Measurements from ENCODE around the gene RBM6.

The RBM6 gene

DNA sequence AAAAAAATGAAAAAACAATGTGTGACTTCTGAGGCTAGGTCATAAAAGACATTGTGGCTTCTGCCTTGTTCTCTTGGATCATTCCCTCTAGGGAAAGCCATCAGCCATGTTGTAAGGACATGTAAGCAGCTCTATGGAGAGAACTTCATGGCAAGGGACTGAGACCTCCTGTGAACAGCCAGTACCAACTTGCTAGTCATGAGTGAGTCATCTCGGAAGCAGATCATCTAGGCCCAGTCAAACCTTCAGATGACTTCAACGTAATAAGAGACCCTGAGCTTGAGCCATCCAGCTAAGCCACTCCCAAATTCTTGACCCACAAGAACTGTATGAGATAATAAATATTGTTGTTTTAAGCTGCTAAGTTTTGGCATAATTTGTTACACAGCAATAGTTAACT, 15.3 kb upstream of the RBM6 start:
- no peaks in the 10 kb centered on the region for H3K79me2 ChIP-seq (ENCODE audit: insufficient read depth, low read length)
- H3K36me3 ChIP-seq (ENCODE audit: insufficient read depth, low read length), result no peaks in the 10 kb centered on the region
- H3K9me2 ChIP-seq (ENCODE audit: low read depth, low read length), result no peaks in the 10 kb centered on the region
- no peak overlapping the region for H2AFZ ChIP-seq (ENCODE audit: low read length)
- no peak overlapping the region for H3K4me2 ChIP-seq (ENCODE audit: low read length)
- H3K4me1 ChIP-seq (ENCODE audit: insufficient read depth, low read length, severe bottlenecking), result peaks cover 14% of the 10 kb centered on the region
- H3K9ac ChIP-seq (ENCODE audit: low read length), result no peak overlapping the region
- H3K9me3 ChIP-seq (ENCODE audit: low read length), result no peaks in the 10 kb centered on the region
- no peak overlapping the region for H3K27ac ChIP-seq (ENCODE audit: low read depth, low read length, poor library complexity, severe bottlenecking)
- no peak for TF ChIP-seq EZH2 (IDR thresholded peaks at IDR 0.05; ENCODE audit: borderline replicate concordance, low read length)
- TF ChIP-seq, protein P1, sequence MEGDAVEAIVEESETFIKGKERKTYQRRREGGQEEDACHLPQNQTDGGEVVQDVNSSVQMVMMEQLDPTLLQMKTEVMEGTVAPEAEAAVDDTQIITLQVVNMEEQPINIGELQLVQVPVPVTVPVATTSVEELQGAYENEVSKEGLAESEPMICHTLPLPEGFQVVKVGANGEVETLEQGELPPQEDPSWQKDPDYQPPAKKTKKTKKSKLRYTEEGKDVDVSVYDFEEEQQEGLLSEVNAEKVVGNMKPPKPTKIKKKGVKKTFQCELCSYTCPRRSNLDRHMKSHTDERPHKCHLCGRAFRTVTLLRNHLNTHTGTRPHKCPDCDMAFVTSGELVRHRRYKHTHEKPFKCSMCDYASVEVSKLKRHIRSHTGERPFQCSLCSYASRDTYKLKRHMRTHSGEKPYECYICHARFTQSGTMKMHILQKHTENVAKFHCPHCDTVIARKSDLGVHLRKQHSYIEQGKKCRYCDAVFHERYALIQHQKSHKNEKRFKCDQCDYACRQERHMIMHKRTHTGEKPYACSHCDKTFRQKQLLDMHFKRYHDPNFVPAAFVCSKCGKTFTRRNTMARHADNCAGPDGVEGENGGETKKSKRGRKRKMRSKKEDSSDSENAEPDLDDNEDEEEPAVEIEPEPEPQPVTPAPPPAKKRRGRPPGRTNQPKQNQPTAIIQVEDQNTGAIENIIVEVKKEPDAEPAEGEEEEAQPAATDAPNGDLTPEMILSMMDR (IDR thresholded peaks at IDR 0.05; ENCODE audit: low read length), result no peak
- no peaks in the 10 kb centered on the region for H3F3A ChIP-seq (ENCODE audit: insufficient read depth, low read length)
- no peak overlapping the region for H3K4me3 ChIP-seq (ENCODE audit: low read depth, low read length, poor library complexity, severe bottlenecking)
- H3K27me3 ChIP-seq (ENCODE audit: insufficient read depth, low read length), result no peaks in the 10 kb centered on the region
- H4K20me1 ChIP-seq (ENCODE audit: insufficient read depth, low read length), result no peaks in the 10 kb centered on the region

DNA sequence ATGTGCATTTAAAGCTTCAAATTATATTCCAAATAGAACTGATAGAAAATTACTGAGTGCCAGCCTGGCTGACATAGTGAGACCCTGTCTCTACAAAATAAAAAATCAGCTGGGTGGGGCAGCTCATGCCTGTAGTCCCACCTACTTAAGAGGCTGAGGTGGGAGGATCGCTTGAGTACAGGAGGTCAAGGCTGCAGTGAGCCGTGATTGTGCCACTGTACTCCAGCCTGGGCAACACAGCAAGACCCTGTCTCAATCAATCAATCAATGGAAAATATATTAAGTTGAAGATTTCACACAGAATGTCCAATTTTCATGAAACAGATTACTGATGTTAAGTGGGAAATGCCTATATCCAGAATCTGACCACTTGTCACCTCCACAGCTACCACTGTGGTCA, 14.5 kb upstream of the RBM6 start:
- no peak overlapping the region for H3K4me2 ChIP-seq (ENCODE audit: low read length)
- H3K4me1 ChIP-seq (ENCODE audit: insufficient read depth, low read length, severe bottlenecking), result peaks cover 21% of the 10 kb centered on the region
- no peaks in the 10 kb centered on the region for H3K9me2 ChIP-seq (ENCODE audit: low read depth, low read length)
- H3K4me3 ChIP-seq (ENCODE audit: low read depth, low read length, poor library complexity, severe bottlenecking), result no peak overlapping the region
- H3K79me2 ChIP-seq (ENCODE audit: insufficient read depth, low read length), result no peaks in the 10 kb centered on the region
- H3K36me3 ChIP-seq (ENCODE audit: insufficient read depth, low read length), result no peaks in the 10 kb centered on the region
- no peaks in the 10 kb centered on the region for H3K9me3 ChIP-seq (ENCODE audit: low read length)
- no peak overlapping the region for H3K9ac ChIP-seq (ENCODE audit: low read length)
- H3K27me3 ChIP-seq (ENCODE audit: insufficient read depth, low read length), result no peaks in the 10 kb centered on the region
- TF ChIP-seq, protein P1 (IDR thresholded peaks at IDR 0.05; ENCODE audit: low read length), result no peak
- no peak for TF ChIP-seq EZH2 (IDR thresholded peaks at IDR 0.05; ENCODE audit: borderline replicate concordance, low read length)
- H3K27ac ChIP-seq (ENCODE audit: low read depth, low read length, poor library complexity, severe bottlenecking), result no peak overlapping the region
- H4K20me1 ChIP-seq (ENCODE audit: insufficient read depth, low read length), result no peaks in the 10 kb centered on the region
- no peaks in the 10 kb centered on the region for H3F3A ChIP-seq (ENCODE audit: insufficient read depth, low read length)
- no peak overlapping the region for H2AFZ ChIP-seq (ENCODE audit: low read length)

DNA sequence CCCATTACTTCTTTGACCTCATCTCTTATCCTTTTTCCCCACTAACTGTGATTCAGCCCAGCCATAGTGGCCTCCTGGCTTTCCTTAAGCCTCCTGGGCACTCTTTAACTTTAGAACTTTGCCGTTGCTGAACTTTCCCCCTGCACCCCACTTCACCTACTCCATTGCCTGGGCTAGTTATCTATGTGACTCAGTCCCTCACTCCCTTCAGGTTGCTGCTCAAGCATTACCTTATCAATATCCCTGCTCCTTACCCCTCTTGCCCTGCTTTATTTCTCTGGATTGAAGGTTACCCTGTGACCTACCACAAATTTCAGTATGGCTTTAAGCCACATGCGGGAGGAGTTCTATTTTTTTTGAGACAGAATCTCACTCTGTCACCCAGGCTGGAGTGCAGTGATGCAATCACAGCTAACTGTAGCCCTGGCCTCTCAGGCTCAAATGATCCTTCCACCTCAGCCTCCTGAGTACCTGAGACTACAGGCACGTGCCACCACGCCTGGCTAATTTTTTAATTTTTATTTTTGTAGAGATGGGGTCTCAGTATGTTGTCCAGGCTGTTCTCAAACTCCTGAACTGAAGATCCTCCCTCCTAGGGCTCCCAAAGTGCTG, 13.7 kb upstream of the RBM6 start:
- H3K4me1 ChIP-seq (ENCODE audit: insufficient read depth, low read length, severe bottlenecking), result peaks cover 29% of the 10 kb centered on the region
- no peaks in the 10 kb centered on the region for H3F3A ChIP-seq (ENCODE audit: insufficient read depth, low read length)
- no peak overlapping the region for H3K4me2 ChIP-seq (ENCODE audit: low read length)
- H4K20me1 ChIP-seq (ENCODE audit: insufficient read depth, low read length), result no peaks in the 10 kb centered on the region
- H3K36me3 ChIP-seq (ENCODE audit: insufficient read depth, low read length), result no peaks in the 10 kb centered on the region
- H3K79me2 ChIP-seq (ENCODE audit: insufficient read depth, low read length), result no peaks in the 10 kb centered on the region
- no peak overlapping the region for H3K9ac ChIP-seq (ENCODE audit: low read length)
- no peaks in the 10 kb centered on the region for H3K9me2 ChIP-seq (ENCODE audit: low read depth, low read length)
- no peak overlapping the region for H3K4me3 ChIP-seq (ENCODE audit: low read depth, low read length, poor library complexity, severe bottlenecking)
- no peak overlapping the region for H2AFZ ChIP-seq (ENCODE audit: low read length)
- no peak overlapping the region for H3K27ac ChIP-seq (ENCODE audit: low read depth, low read length, poor library complexity, severe bottlenecking)
- no peak for TF ChIP-seq EZH2 (IDR thresholded peaks at IDR 0.05; ENCODE audit: borderline replicate concordance, low read length)
- TF ChIP-seq, protein P1 (IDR thresholded peaks at IDR 0.05; ENCODE audit: low read length), result no peak
- H3K27me3 ChIP-seq (ENCODE audit: insufficient read depth, low read length), result no peaks in the 10 kb centered on the region
- H3K9me3 ChIP-seq (ENCODE audit: low read length), result no peaks in the 10 kb centered on the region

Measured in OCI-LY1 (cell line).